Measurements from ENCODE around the gene HVCN1.
"Not testable (repeated sequence)": the region's sequence is repeated elsewhere in the genome, so short reads cannot be mapped to it uniquely, and the experiment has no call there.

Gene HVCN1

GRCh38 chr12:110661337-110661972 lies 27.5 kb downstream of the HVCN1 start:
- no peak for DNase-seq

- no peak for DNase-seq
These were observed 30.0 kb downstream of the HVCN1 start for GRCh38 chr12:110658878-110659277.

GRCh38 chr12:110658242-110658641 lies 30.7 kb downstream of the HVCN1 start:
- DNase-seq: no peak

GRCh38 chr12:110657747-110658146 lies 31.2 kb downstream of the HVCN1 start:
- DNase-seq: no peak

GRCh38 chr12:110656071-110656655 lies 32.8 kb downstream of the HVCN1 start:
- DNase-seq: no peak

GRCh38 chr12:110654238-110654637 lies 34.7 kb downstream of the HVCN1 start:
- DNase-seq: not testable (repeated sequence)

- no peak for DNase-seq
These were observed 39.5 kb downstream of the HVCN1 start for GRCh38 chr12:110649341-110649847.

- no peak for DNase-seq
These were observed 41.3 kb downstream of the HVCN1 start for GRCh38 chr12:110647631-110648040.

GRCh38 chr12:110641521-110641920 lies 47.4 kb downstream of the HVCN1 start:
- DNase-seq: no peak

- DNase-seq: no peak
These were observed 48.5 kb downstream of the HVCN1 start for GRCh38 chr12:110640275-110641025.

- no peak for DNase-seq
These were observed 49.4 kb downstream of the HVCN1 start for GRCh38 chr12:110639336-110640141.

GRCh38 chr12:110638796-110639195 lies 50.1 kb downstream of the HVCN1 start:
- DNase-seq: no peak

- DNase-seq: no peak
These were observed 51.0 kb downstream of the HVCN1 start for GRCh38 chr12:110637869-110638441.

GRCh38 chr12:110636516-110636915 lies 52.4 kb downstream of the HVCN1 start:
- no peak for DNase-seq

- DNase-seq: no peak
These were observed 53.9 kb downstream of the HVCN1 start for GRCh38 chr12:110635055-110635454.

GRCh38 chr12:110627500-110628195 lies 61.3 kb downstream of the HVCN1 start:
- no peak for DNase-seq

- no peak for DNase-seq
These were observed 66.3 kb downstream of the HVCN1 start for GRCh38 chr12:110622582-110622981.

- no peak for DNase-seq
These were observed 69.4 kb downstream of the HVCN1 start for GRCh38 chr12:110619534-110619953.

GRCh38 chr12:110616471-110617115 lies 72.3 kb downstream of the HVCN1 start:
- DNase-seq: no peak

- no peak for DNase-seq
These were observed 73.7 kb downstream of the HVCN1 start for GRCh38 chr12:110615171-110615570.
